ENCODE measurements around the gene CIROP.

The CIROP gene

GRCh38 chr14:23051141-23052057, 53.4 kb downstream of the CIROP start:
- DNase-seq (ENCODE audit: low read depth in 1 of 2, low spot score in 1 of 2), result no peak

Measured in activated T-helper 1 cell treated with anti-CD3 and anti-CD28 coated beads, Interleukin-2, amount 50 U/mL, for 16 hours (primary cell).